Cardiac muscle cell (in vitro differentiated cells and primary cell): ENCODE measurements around the gene ZNF175. TPM values are rescaled to one million over a fixed set of nuclear protein-coding genes. Genes with fewer than 3 reads are reported as not detected.
"Not testable (repeated sequence)": the region's sequence is repeated elsewhere in the genome, so short reads cannot be mapped to it uniquely, and the experiment has no call there.

Source experiments
- DNase-seq, 2 donors: peaks; one replicate each; pipeline versions ENCODE4 v3.0.0 to v3.0.0-alpha.2; 2010 to 2017; ENCODE audit warnings: low read depth in 1 of 2, low spot score in 1 of 2
- H3K27ac ChIP-seq: fragments of 200-600 bp; sonication (generic); 2 replicates; pipeline ENCODE4 v1.5.1; 2016
- H3K27me3 ChIP-seq: fragments of 200-600 bp; sonication (generic); 2 replicates; pipeline ENCODE4 v1.6.0; 2016; ENCODE audit warnings: control low read depth
- H3K36me3 ChIP-seq: fragments of 200-600 bp; sonication (generic); 2 replicates; pipeline ENCODE4 v1.5.1; 2016; ENCODE audit warnings: control low read depth
- H3K4me1 ChIP-seq: fragments of 200-600 bp; sonication (generic); 2 replicates; pipeline ENCODE4 v1.8.1; 2017; ENCODE audit warnings: low read depth, mild to moderate bottlenecking, mixed run types
- H3K4me3 ChIP-seq: fragments of 200-600 bp; sonication (generic); 2 replicates; pipeline ENCODE4 v1.5.1; 2016; ENCODE audit warnings: mild to moderate bottlenecking
- H3K9me3 ChIP-seq: fragments of 200-600 bp; sonication (generic); 2 replicates; pipeline ENCODE4 v1.5.1; 2017; ENCODE audit warnings: low read depth, mild to moderate bottlenecking, control low read depth
- polyA plus RNA-seq: library from polyadenylated mRNA; unstranded; fragments of >200 nt; fragmentation: Nextera tagmentation; extraction: Ambion mirVana; gene quantifications from 2 replicates; pipeline ENCODE4 v1.2.1, GENCODE V29; 2016
- total RNA-seq: library from RNA; depleted of rRNA; stranded (reverse); fragments of >200 nt; gene quantifications from 2 replicates; pipeline ENCODE4 v1.2.3, GENCODE V29; 2016
- TF ChIP-seq, protein P1 (sequence below): IDR thresholded peaks from 2 replicates; pipeline ENCODE4 v1.5.1; 2012; ENCODE audit warnings: low read depth, mild to moderate bottlenecking, low read length

Gene ZNF175
- total and polyA plus RNA-seq, 2 experiments from 2014 or later, result 2.3 to 7.0 TPM

DNA sequence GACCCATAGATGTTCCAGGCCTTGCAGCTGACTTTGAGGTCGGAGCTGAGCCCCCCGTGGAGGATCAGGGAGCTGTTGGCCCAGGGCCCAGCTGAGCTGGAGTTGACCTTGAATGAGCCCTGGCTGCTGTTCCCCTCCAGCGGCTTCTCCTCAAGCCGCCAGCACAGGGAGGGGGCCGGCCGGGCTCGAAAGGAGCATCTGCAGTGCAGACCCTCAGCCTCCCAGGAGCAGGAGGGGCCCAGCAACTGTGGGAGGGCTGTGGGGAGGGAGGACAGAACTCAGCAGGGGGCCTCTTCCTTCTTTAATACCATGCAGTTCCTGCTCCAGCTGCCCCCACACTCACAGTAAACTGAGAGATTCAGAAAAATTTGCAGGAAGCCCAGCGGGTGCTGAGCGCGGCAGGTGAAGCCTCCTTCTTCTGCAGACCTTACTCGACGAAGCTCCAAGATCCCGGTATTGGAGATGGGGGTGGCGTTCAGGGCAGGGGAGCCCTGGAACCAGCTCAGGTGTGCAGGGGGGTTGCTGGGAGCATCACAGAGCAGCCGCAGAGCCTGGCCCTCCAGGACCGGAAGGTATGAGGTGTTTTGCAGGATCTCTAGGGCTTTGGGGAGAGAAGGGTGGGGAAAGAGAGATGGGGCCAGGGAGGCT lies 56.5 kb downstream of the ZNF175 start:
- Histone ChIP-seq H3K27me3 (no peaks in the 10 kb centered on the region), H3K36me3 (no peaks in the 10 kb centered on the region), H3K4me3 (no peak overlapping the region), H3K9me3 (no peaks in the 10 kb centered on the region), H3K4me1 (no peaks in the 10 kb centered on the region), H3K27ac (no peak overlapping the region)
- TF ChIP-seq, protein P1, sequence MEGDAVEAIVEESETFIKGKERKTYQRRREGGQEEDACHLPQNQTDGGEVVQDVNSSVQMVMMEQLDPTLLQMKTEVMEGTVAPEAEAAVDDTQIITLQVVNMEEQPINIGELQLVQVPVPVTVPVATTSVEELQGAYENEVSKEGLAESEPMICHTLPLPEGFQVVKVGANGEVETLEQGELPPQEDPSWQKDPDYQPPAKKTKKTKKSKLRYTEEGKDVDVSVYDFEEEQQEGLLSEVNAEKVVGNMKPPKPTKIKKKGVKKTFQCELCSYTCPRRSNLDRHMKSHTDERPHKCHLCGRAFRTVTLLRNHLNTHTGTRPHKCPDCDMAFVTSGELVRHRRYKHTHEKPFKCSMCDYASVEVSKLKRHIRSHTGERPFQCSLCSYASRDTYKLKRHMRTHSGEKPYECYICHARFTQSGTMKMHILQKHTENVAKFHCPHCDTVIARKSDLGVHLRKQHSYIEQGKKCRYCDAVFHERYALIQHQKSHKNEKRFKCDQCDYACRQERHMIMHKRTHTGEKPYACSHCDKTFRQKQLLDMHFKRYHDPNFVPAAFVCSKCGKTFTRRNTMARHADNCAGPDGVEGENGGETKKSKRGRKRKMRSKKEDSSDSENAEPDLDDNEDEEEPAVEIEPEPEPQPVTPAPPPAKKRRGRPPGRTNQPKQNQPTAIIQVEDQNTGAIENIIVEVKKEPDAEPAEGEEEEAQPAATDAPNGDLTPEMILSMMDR, result no peak
- no peak for DNase-seq

DNA sequence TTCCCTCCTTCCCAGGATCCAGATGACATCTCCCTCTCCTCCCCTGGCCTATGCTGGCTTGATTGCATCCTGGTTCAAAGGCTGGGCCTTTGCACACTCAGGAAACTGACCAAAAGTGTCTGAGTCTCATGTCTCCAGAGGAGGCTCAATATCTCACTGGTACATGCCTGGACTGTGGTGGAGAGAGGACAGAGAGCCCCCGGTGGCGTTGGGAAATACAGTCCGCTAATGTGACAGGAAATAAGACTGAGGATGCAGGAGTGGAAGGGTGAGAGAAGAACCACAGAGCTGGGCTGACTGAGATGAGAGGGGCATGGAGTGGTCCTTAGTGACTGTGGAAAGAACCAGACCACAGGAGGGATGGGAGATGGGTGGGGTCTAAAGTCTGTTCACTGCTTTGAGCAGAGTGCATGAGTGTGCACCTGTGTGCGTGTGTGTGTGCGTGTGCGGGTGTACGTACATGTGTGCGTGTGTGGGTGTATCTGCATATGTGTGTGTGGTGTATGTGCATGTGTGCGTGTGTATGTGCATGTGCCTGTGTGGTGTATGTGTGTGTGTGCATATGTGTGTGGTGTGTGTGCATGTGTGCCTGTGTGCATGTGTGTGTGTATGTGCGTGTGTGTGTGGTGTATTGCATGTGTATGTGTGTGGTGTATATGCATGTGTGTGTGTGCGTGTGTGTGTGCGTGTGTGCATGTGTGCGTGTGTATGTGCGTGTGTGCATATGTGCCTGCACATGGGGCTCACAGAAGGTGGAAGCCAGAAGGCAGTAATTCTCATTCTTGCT lies 57.3 kb downstream of the ZNF175 start:
- DNase-seq, result no peak
- no peaks in the 10 kb centered on the region for H3K36me3 ChIP-seq
- H3K9me3 ChIP-seq, result no peaks in the 10 kb centered on the region
- H3K27me3 ChIP-seq, result no peaks in the 10 kb centered on the region
- no peak overlapping the region for H3K27ac ChIP-seq
- H3K4me1 ChIP-seq, result no peaks in the 10 kb centered on the region
- TF ChIP-seq, protein P1, result no peak
- H3K4me3 ChIP-seq, result no peak overlapping the region

DNA sequence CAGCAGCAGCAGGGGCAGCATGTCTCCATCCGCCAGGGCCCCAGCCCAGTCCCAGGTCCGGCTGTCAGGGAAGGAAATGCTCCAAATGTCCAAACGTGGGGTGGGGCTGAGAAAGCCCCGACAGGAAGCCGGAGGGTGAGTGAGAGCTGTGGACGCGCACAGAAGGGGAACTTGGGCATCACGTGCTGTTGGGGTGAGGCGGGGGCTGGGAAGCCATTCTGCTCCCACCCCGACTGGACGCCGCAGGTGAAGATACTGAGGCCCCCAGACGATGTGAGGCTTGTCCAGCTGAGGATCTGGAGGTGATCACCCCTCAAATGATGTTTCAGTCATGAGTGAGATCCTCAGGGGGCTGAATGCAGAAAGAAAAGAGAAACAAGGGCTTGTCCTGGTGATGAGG lies 59.2 kb downstream of the ZNF175 start, which contains the start of gene SIGLEC5:
SIGLEC5 (minus strand) TSS at position 87 of the 400 bp plus-strand sequence; CDS start at position 21, 66 bp downstream.
- not testable (repeated sequence) for H3K36me3 ChIP-seq, H3K4me1 ChIP-seq, H3K27ac ChIP-seq, H3K9me3 ChIP-seq, DNase-seq, H3K4me3 ChIP-seq, H3K27me3 ChIP-seq

DNA sequence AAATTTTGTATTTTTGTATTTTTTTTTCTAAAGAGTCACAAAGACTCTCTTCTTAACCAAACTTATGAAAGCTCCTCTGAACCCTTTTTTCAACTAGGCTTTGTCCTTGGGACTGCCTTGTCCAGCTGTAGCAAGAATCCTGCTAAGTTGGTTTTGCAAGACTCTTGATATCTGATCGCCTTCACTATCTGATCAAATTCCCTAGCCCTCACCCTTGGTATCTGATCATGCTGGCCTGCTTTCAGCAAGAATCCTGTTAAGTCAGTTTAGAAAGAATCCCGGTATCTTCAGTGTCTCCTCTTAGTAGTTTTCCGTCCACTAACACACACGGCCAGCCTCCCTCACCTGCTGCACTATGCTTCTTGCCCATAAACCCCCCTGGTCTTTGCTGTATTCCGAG lies 61.0 kb downstream of the ZNF175 start:
- no peaks in the 10 kb centered on the region for H3K9me3 ChIP-seq
- H3K36me3 ChIP-seq, result no peaks in the 10 kb centered on the region
- no peaks in the 10 kb centered on the region for H3K27me3 ChIP-seq
- DNase-seq, result no peak
- no peak overlapping the region for H3K27ac ChIP-seq
- no peak overlapping the region for H3K4me3 ChIP-seq
- no peaks in the 10 kb centered on the region for H3K4me1 ChIP-seq
- TF ChIP-seq, protein P1, result no peak

DNA sequence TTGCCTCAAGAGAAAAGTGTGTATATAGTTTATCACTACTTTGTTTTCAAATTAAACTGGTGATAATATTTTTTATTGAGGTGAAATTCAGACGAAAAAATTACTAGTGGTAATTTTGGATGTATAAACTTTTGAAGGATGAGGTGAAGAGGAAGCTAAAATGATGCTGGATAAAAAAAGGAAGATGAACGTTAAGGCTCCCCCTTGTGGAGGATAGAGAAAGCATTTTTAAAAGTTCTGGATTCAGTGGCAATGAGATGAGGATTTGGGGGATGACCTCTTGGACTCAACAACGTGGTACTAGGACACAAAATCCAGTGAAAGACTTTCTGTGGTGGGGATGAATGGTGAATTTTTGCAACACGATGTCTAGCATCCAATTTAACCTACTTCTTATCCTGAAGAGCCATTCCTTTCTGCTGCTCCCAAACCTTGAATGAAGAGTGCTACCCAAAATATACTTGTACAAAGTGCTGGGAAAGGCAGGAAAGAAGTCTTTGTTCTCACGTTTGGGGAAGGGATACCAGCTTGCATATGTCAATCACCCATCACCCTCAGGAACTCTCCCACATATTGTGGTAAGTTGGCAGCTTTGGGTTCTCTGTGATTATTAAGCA lies 66.4 kb downstream of the ZNF175 start:
- DNase-seq, result peak in 1 of 2 donors; percentile 23
- Histone ChIP-seq H3K4me3 (no peak overlapping the region), H3K36me3 (no peaks in the 10 kb centered on the region), H3K27me3 (no peaks in the 10 kb centered on the region), H3K9me3 (no peaks in the 10 kb centered on the region), H3K27ac (no peak overlapping the region), H3K4me1 (no peaks in the 10 kb centered on the region)
- TF ChIP-seq, protein P1, result peak; percentile 54

DNA sequence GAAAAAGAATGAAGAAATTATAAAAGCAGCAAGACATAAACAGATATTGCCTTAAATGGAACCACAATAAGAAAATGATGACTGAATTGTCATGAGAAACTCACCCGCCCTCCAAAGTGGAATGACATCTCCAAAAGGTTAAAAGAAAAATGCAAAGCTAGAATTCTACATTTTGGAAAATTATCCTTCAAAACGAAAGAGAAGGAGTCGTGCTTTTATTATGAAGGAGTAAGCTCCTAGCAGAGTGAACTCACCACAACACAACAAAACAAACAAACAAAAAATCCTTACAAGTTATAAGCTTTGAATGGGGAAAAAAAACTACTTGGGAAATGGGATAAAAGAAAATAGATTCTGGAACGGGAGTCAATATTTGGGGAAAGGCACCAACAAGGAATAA lies 68.8 kb downstream of the ZNF175 start:
- Histone ChIP-seq H3K4me1 (no peaks in the 10 kb centered on the region), H3K27ac (no peak overlapping the region), H3K36me3 (no peaks in the 10 kb centered on the region), H3K4me3 (no peak overlapping the region), H3K27me3 (no peaks in the 10 kb centered on the region), H3K9me3 (no peaks in the 10 kb centered on the region)
- no peak for DNase-seq
- TF ChIP-seq, protein P1, result no peak
